SU-DHL-6 (cell line): ENCODE data around the gene UROC1.

ENCODE experiments used
- H2AFZ ChIP-seq: fragments of 200-600 bp; sonication (generic); 2 replicates; pipeline ENCODE4 v1.6.1; 2014; ENCODE audit warnings: low read depth, mild to moderate bottlenecking, moderate library complexity, mixed read lengths, antibody characterized with exemption, low read length; ENCODE audit not compliant: severe bottlenecking
- H3F3A ChIP-seq: fragments of 200-600 bp; shearing (Covaris generic); 2 replicates; pipeline ENCODE4 v1.6.0; 2016; ENCODE audit warnings: antibody characterized with exemption, mild to moderate bottlenecking; ENCODE audit not compliant: insufficient read depth
- H3K27ac ChIP-seq: fragments of 200-600 bp; sonication (generic); 2 replicates; pipeline ENCODE4 v1.5.1; 2016; ENCODE audit warnings: low read depth, mild to moderate bottlenecking, low read length, moderate library complexity, mixed read lengths
- H3K27me3 ChIP-seq: fragments of 200-600 bp; sonication (generic), shearing (Covaris generic); 2 replicates; pipeline ENCODE4 v1.6.0; 2014; ENCODE audit warnings: mild to moderate bottlenecking, low read length
- H3K36me3 ChIP-seq: fragments of 200-600 bp; sonication (generic); 2 replicates; pipeline ENCODE4 v1.6.1; 2014; ENCODE audit warnings: mild to moderate bottlenecking, low read length, mixed read lengths
- H3K4me2 ChIP-seq: fragments of 300-600, 200-600 bp; shearing (Covaris generic), sonication (generic); 2 replicates; pipeline ENCODE4 v1.6.0; 2014; ENCODE audit warnings: low read length, low read depth, mild to moderate bottlenecking; ENCODE audit not compliant: poor library complexity, severe bottlenecking
- H3K4me3 ChIP-seq: fragments of 200-600 bp; sonication (generic); 2 replicates; pipeline ENCODE4 v1.5.1; 2014; ENCODE audit warnings: antibody characterized with exemption, low read length, mild to moderate bottlenecking, mixed read lengths; ENCODE audit not compliant: insufficient read depth, poor library complexity, severe bottlenecking
- H3K79me2 ChIP-seq: fragments of 200-600 bp; sonication (generic); 2 replicates; pipeline ENCODE4 v1.6.1; 2014; ENCODE audit warnings: mild to moderate bottlenecking, low read length, moderate library complexity; ENCODE audit not compliant: insufficient read depth
- H3K9ac ChIP-seq: fragments of 200-600 bp; sonication (generic); 2 replicates; pipeline ENCODE4 v1.7.0; 2014; ENCODE audit warnings: mild to moderate bottlenecking, low read length
- H3K9me2 ChIP-seq: fragments of 200-600 bp; sonication (generic); replicated peaks from 2 replicates; pipeline ENCODE4 v1.6.1; 2014; ENCODE audit warnings: low read length; ENCODE audit not compliant: insufficient read depth
- H3K9me3 ChIP-seq: fragments of 200-600 bp; sonication (generic); 2 replicates; pipeline ENCODE4 v1.6.1; 2014; ENCODE audit warnings: low read length, mixed read lengths; ENCODE audit not compliant: insufficient read depth
- H4K20me1 ChIP-seq: fragments of 200-600 bp; sonication (generic); 2 replicates; pipeline ENCODE4 v1.6.1; 2014; ENCODE audit warnings: low read depth, mild to moderate bottlenecking, antibody characterized with exemption, low read length, moderate library complexity, mixed read lengths
- EZH2phosphoT487 ChIP-seq: fragments of 200-600 bp; sonication (generic), shearing (Covaris generic); conservative IDR thresholded peaks from 2 replicates; pipeline ENCODE4 v1.6.1; 2018; ENCODE audit warnings: mild to moderate bottlenecking, antibody characterized with exemption, low read length, moderate library complexity, mixed read lengths
- TF ChIP-seq, protein P1 (sequence below): fragments of 200-600 bp; sonication (generic); IDR thresholded peaks from one replicate; pipeline ENCODE4 v1.5.1; 2017; ENCODE audit warnings: antibody characterized with exemption, mild to moderate bottlenecking, low read length, moderate library complexity; ENCODE audit not compliant: insufficient read depth, poor library complexity, severe bottlenecking

Gene UROC1

DNA sequence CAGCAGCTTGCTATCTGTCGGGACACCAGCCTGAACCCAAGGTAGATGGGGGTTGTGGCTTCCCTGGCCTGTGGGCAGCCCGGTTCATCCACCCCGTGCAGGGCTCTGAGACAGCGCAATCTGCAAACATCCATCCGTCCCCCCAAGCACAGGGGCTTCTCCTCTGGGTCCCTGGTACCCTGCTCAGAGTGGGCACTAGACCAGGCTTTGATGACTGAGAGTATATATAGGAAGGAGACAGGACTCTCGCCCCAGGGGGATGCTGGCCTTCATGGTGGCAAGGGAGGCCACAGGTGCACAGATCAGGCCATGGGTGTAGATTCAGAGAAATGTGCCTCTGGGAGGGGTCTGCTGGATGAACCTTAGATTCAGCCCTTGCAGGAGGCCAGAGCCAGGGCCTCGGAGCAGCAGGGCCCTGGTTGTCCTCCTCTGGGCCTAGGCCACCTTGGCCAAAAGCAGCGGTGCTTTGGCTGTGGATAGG lies 82.6 kb downstream of the UROC1 start:
- Histone ChIP-seq H3K4me3 (no peak overlapping the region), H4K20me1 (no peaks in the 10 kb centered on the region), H3K79me2 (no peaks in the 10 kb centered on the region), H3F3A (no peaks in the 10 kb centered on the region), H3K9me3 (no peaks in the 10 kb centered on the region), H3K27me3 (no peaks in the 10 kb centered on the region), H2AFZ (no peak overlapping the region), H3K9ac (no peak overlapping the region), H3K4me2 (no peak overlapping the region), H3K36me3 (no peaks in the 10 kb centered on the region), H3K27ac (no peak overlapping the region), H3K9me2 (no peaks in the 10 kb centered on the region)
- TF ChIP-seq, protein P1, sequence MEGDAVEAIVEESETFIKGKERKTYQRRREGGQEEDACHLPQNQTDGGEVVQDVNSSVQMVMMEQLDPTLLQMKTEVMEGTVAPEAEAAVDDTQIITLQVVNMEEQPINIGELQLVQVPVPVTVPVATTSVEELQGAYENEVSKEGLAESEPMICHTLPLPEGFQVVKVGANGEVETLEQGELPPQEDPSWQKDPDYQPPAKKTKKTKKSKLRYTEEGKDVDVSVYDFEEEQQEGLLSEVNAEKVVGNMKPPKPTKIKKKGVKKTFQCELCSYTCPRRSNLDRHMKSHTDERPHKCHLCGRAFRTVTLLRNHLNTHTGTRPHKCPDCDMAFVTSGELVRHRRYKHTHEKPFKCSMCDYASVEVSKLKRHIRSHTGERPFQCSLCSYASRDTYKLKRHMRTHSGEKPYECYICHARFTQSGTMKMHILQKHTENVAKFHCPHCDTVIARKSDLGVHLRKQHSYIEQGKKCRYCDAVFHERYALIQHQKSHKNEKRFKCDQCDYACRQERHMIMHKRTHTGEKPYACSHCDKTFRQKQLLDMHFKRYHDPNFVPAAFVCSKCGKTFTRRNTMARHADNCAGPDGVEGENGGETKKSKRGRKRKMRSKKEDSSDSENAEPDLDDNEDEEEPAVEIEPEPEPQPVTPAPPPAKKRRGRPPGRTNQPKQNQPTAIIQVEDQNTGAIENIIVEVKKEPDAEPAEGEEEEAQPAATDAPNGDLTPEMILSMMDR = no peak
- no peak for TF ChIP-seq EZH2phosphoT487

DNA sequence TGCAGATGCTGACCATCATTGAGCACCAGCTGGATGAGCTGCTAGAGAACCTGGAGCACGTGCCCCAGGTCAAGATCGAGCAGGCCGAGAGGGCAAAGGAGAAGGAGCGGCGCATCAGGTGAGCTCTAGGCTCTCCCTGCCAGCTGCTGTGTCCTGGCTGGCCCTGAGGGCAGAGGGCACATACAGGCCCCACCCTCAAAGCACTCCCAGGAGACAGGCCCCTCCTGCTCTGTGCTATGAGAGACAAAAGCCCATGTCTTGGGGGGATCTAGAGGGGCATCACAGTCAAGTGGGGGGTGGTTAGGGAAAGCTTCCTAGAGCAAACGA lies 83.3 kb downstream of the UROC1 start:
- Histone ChIP-seq H3K9me2 (no peaks in the 10 kb centered on the region), H2AFZ (no peak overlapping the region), H3K4me3 (no peak overlapping the region), H3F3A (no peaks in the 10 kb centered on the region), H3K79me2 (no peaks in the 10 kb centered on the region), H3K4me2 (no peak overlapping the region), H3K36me3 (no peaks in the 10 kb centered on the region), H4K20me1 (no peaks in the 10 kb centered on the region), H3K27ac (no peak overlapping the region), H3K9me3 (no peaks in the 10 kb centered on the region), H3K27me3 (no peaks in the 10 kb centered on the region), H3K9ac (no peak overlapping the region)
- TF ChIP-seq, protein P1 = no peak
- TF ChIP-seq EZH2phosphoT487 = no peak

DNA sequence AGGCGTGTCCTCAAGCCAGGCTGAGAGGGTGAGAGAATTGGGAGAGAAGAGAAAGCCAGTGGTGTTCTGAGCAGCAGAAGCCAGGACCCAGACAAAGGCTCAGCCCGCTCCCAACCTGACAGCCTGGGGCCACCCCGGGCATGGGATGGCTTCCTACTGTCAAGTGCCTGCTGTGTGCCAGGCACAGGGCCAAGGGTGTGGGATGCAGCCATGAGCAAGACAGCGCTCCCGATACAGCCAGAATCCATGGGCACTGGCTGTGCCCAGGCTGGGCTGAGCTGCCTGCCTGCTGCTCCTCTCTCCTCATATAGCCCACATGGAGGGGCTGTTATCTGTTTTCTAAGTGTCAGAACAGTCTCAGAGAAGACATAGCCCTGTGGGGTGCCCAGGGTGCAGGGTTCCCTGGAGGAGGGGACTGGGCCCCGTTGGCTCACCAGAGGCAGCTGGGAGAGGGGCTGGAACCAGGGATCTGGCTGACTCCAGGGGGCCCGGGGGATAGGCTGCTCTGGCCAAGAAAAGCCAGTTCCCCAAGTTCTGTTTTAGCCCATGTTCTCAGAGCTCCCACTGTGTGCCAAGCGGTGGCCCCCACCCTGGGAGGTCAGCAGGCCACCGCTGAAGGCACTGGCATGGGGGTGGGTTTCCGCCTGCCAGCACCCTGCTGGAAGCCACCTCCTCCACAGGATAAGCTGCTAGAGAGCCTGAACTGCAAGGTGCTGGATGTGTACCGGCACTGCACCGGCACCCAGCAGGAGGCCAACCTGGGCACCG lies 83.9 kb downstream of the UROC1 start:
- Histone ChIP-seq H4K20me1 (no peaks in the 10 kb centered on the region), H3K9ac (no peak overlapping the region), H3K4me3 (no peak overlapping the region), H2AFZ (no peak overlapping the region), H3K27ac (no peak overlapping the region), H3K79me2 (no peaks in the 10 kb centered on the region), H3K4me2 (no peak overlapping the region), H3K9me3 (no peaks in the 10 kb centered on the region), H3F3A (no peaks in the 10 kb centered on the region), H3K27me3 (no peaks in the 10 kb centered on the region), H3K9me2 (no peaks in the 10 kb centered on the region), H3K36me3 (no peaks in the 10 kb centered on the region)
- TF ChIP-seq, protein P1 = no peak
